GM23338 (cell line): Measurements from ENCODE around the gene MAPK7. TPM values are rescaled to one million over a fixed set of nuclear protein-coding genes. Genes with fewer than 3 reads are reported as not detected.

Source experiments
- ATAC-seq: fragments of 200-7000 bp; cut with Tn5 transposase; 3 replicates; pipeline ENCODE4 v1.9.1; 2020
- DNase-seq: peaks from one replicate; pipeline ENCODE4 v3.0.0-alpha.2; 2015; ENCODE audit warnings: low spot score
- H2AFZ ChIP-seq: fragments of 200-600 bp; sonication (generic); 2 replicates; pipeline ENCODE4 v1.8.0; 2016; ENCODE audit warnings: antibody characterized with exemption, mild to moderate bottlenecking, moderate library complexity
- H3F3A ChIP-seq: fragments of 200-600 bp; sonication (generic); replicated peaks from 2 replicates; pipeline ENCODE4 v1.8.0; 2017; ENCODE audit warnings: antibody characterized with exemption, mixed run types, low read depth
- H3K27ac ChIP-seq: fragments of 200-600 bp; sonication (generic); 2 replicates; pipeline ENCODE4 v1.6.1; 2016; ENCODE audit warnings: low read depth
- H3K27me3 ChIP-seq: fragments of 200-600 bp; sonication (generic); 2 replicates; pipeline ENCODE4 v1.8.0; 2016; ENCODE audit warnings: mild to moderate bottlenecking, mixed run types, moderate library complexity; ENCODE audit not compliant: insufficient read depth
- H3K36me3 ChIP-seq: fragments of 200-600 bp; sonication (generic); 2 replicates; pipeline ENCODE4 v1.8.0; 2016; ENCODE audit warnings: mild to moderate bottlenecking; ENCODE audit not compliant: insufficient read depth
- H3K4me1 ChIP-seq: fragments of 200-600 bp; sonication (generic); 2 replicates; pipeline ENCODE4 v1.8.0; 2016; ENCODE audit warnings: mild to moderate bottlenecking, moderate library complexity; ENCODE audit not compliant: insufficient read depth
- H3K4me2 ChIP-seq: fragments of 200-600 bp; sonication (generic); 2 replicates; pipeline ENCODE4 v1.7.1; 2017; ENCODE audit warnings: mixed run types
- H3K4me3 ChIP-seq: fragments of 200-600 bp; sonication (generic); 2 replicates; pipeline ENCODE4 v1.6.1; 2016; ENCODE audit warnings: mixed run types
- H3K79me2 ChIP-seq: fragments of 200-600 bp; sonication (generic); replicated peaks from 2 replicates; pipeline ENCODE4 v1.8.0; 2017; ENCODE audit warnings: mild to moderate bottlenecking; ENCODE audit not compliant: insufficient read depth
- H3K9me2 ChIP-seq: fragments of 200-600 bp; sonication (generic); 2 replicates; pipeline ENCODE4 v1.8.0; 2017; ENCODE audit not compliant: insufficient read depth
- H4K20me1 ChIP-seq: fragments of 200-600 bp; sonication (generic); replicated peaks from 2 replicates; pipeline ENCODE4 v1.8.0; 2017; ENCODE audit warnings: mild to moderate bottlenecking; ENCODE audit not compliant: insufficient read depth
- H3K27ac Mint-ChIP-seq: 2 replicates; pipeline ENCODE4 v1.8.0; 2020; ENCODE audit warnings: inconsistent platforms, mild to moderate bottlenecking, moderate library complexity, mixed read lengths
- H3K27me3 Mint-ChIP-seq: 3 replicates; pipeline ENCODE4 v1.8.0; 2022; ENCODE audit warnings: low read depth, mild to moderate bottlenecking, moderate library complexity, mixed read lengths, inconsistent platforms; ENCODE audit not compliant: insufficient read depth, poor library complexity
- H3K36me3 Mint-ChIP-seq: 3 replicates; pipeline ENCODE4 v1.8.0; 2021; ENCODE audit warnings: low read depth, mild to moderate bottlenecking, inconsistent platforms, moderate library complexity, mixed read lengths
- H3K4me1 Mint-ChIP-seq: 3 replicates; pipeline ENCODE4 v1.8.0; 2020; ENCODE audit warnings: mild to moderate bottlenecking, inconsistent platforms, mixed read lengths
- H3K4me3 Mint-ChIP-seq: 3 replicates; pipeline ENCODE4 v1.8.0; 2021; ENCODE audit warnings: moderate library complexity, mild to moderate bottlenecking, inconsistent platforms, mixed read lengths
- H3K9me3 Mint-ChIP-seq: 3 replicates; pipeline ENCODE4 v1.8.0; 2020; ENCODE audit warnings: moderate library complexity, mild to moderate bottlenecking, inconsistent platforms, mixed read lengths
- CREB1 ChIP-seq: fragments of 250-450 bp; sonication (Bioruptor Pico); IDR thresholded peaks from 2 replicates; pipeline ENCODE4 v1.5.0; 2020; ENCODE audit warnings: low read depth, mild to moderate bottlenecking, moderate library complexity
- EZH2 ChIP-seq: fragments of 200-600 bp; sonication (generic); IDR thresholded peaks from one replicate; pipeline ENCODE4 v1.8.0; 2017; ENCODE audit warnings: antibody characterized with exemption, mild to moderate bottlenecking, low read depth; ENCODE audit not compliant: unreplicated experiment
- EZH2phosphoT487 ChIP-seq: fragments of 200-600 bp; sonication (generic); IDR thresholded peaks from one replicate; pipeline ENCODE4 v1.8.1; 2018; ENCODE audit warnings: antibody characterized with exemption; ENCODE audit not compliant: unreplicated experiment
- JUNB ChIP-seq: IDR thresholded peaks from one replicate; pipeline ENCODE4 v1.6.1; 2016; ENCODE audit warnings: antibody characterized with exemption; ENCODE audit not compliant: unreplicated experiment
- NANOG ChIP-seq: IDR thresholded peaks from 2 replicates; pipeline ENCODE4 v1.6.1; 2016; ENCODE audit warnings: antibody characterized with exemption, borderline replicate concordance
- POLR2AphosphoS5 ChIP-seq: IDR thresholded peaks from 2 replicates; pipeline ENCODE4 v1.6.1; 2016; ENCODE audit warnings: antibody characterized with exemption, low read depth
- STAT1 ChIP-seq: IDR thresholded peaks from one replicate; pipeline ENCODE4 v1.6.1; 2016; ENCODE audit warnings: antibody characterized with exemption; ENCODE audit not compliant: unreplicated experiment
- ZNF114 ChIP-seq: fragments of 250-450 bp; sonication (Bioruptor Pico); IDR thresholded peaks from 2 replicates; pipeline ENCODE4 v1.5.0; 2020; ENCODE audit warnings: mild to moderate bottlenecking, moderate library complexity
- ZNF331 ChIP-seq: fragments of 250-450 bp; sonication (Bioruptor Pico); IDR thresholded peaks from 2 replicates; pipeline ENCODE4 v1.5.0; 2020; ENCODE audit warnings: low read depth, mild to moderate bottlenecking, moderate library complexity
- ZNF462 ChIP-seq: fragments of 250-450 bp; sonication (Bioruptor Pico); IDR thresholded peaks from 2 replicates; pipeline ENCODE4 v1.5.0; 2020; ENCODE audit warnings: mild to moderate bottlenecking, moderate library complexity
- polyA plus RNA-seq: library from polyadenylated mRNA; unstranded; fragments of >200 nt; fragmentation: Nextera tagmentation; extraction: Ambion mirVana; gene quantifications from 2 replicates; pipeline ENCODE4 v1.2.1, GENCODE V29; 2016
- total RNA-seq: library from RNA; depleted of rRNA; stranded (reverse); fragments of >200 nt; shearing (Covaris generic); gene quantifications from 2 replicates; pipeline ENCODE4 v1.2.3, GENCODE V29; 2014
- TF ChIP-seq, protein P1 (sequence below): IDR thresholded peaks from 2 replicates; pipeline ENCODE4 v1.6.1; 2016; ENCODE audit warnings: antibody characterized with exemption
- TF ChIP-seq, protein P2 (sequence below), 2 experiments: fragments of 200-600 bp in 1 of 2; sonication (generic) in 1 of 2; conservative IDR thresholded peaks; 2 replicates each; pipeline versions ENCODE4 v1.5.1 to v1.6.1; 2016 to 2017; ENCODE audit warnings: antibody characterized with exemption in 2 of 2, low read depth in 2 of 2, mild to moderate bottlenecking in 2 of 2, moderate library complexity in 1 of 2
- TF ChIP-seq, protein P3 (sequence below): IDR thresholded peaks from one replicate; pipeline ENCODE4 v1.6.1; 2018; ENCODE audit warnings: antibody characterized with exemption; ENCODE audit not compliant: unreplicated experiment

The MAPK7 gene
- total and polyA plus RNA-seq, 2 experiments from 2014 or later: 15.5 to 53.1 TPM

DNA sequence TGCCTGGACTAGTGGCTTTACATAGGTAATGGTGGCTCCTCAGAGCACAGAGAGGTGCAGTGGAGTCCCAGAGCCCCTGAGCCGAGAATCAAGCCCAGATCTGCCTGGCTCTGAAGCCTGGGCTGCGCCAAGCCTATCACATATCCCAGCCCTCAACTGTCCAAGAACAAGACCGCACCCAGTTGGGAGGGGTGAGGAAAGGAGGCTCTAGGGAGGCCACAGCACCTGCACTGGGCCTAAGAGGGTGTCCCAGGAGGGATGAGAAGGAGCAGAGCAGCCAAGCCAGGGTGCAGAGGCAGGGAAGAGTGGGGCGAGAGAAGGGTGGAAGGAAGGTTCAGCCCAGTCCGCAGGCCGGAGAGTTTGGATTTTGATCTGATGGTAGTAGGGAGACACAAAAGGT lies 31.8 kb downstream of the MAPK7 start:
- no peak overlapping the region for H3K4me2 ChIP-seq
- peak overlapping the region; percentile 90; the same call in 1 of the 2 replicates for H2AFZ ChIP-seq
- H3K4me3 Mint-ChIP-seq: no peak overlapping the region
- H3K4me1 Mint-ChIP-seq: peaks cover 17% of the 10 kb centered on the region
- H3K27ac ChIP-seq: no peak overlapping the region
- H3K36me3 ChIP-seq: no peaks in the 10 kb centered on the region
- no peaks in the 10 kb centered on the region for H4K20me1 ChIP-seq
- peaks cover 16% of the 10 kb centered on the region for H3K27me3 Mint-ChIP-seq
- no peaks in the 10 kb centered on the region for H3K9me3 Mint-ChIP-seq
- H3K27me3 ChIP-seq: no peaks in the 10 kb centered on the region
- no peak overlapping the region for H3K4me3 ChIP-seq
- TF ChIP-seq JUNB (no peak), EZH2 (no peak), ZNF114 (CRISPR knock-in tag) (no peak), EZH2phosphoT487 (no peak), ZNF331 (CRISPR knock-in tag) (no peak), CREB1 (CRISPR knock-in tag) (no peak), ZNF462 (CRISPR knock-in tag) (no peak), STAT1 (no peak), NANOG (no peak), POLR2AphosphoS5 (no peak)
- TF ChIP-seq, protein P1, sequence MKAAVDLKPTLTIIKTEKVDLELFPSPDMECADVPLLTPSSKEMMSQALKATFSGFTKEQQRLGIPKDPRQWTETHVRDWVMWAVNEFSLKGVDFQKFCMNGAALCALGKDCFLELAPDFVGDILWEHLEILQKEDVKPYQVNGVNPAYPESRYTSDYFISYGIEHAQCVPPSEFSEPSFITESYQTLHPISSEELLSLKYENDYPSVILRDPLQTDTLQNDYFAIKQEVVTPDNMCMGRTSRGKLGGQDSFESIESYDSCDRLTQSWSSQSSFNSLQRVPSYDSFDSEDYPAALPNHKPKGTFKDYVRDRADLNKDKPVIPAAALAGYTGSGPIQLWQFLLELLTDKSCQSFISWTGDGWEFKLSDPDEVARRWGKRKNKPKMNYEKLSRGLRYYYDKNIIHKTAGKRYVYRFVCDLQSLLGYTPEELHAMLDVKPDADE: no peak
- TF ChIP-seq, protein P2, sequence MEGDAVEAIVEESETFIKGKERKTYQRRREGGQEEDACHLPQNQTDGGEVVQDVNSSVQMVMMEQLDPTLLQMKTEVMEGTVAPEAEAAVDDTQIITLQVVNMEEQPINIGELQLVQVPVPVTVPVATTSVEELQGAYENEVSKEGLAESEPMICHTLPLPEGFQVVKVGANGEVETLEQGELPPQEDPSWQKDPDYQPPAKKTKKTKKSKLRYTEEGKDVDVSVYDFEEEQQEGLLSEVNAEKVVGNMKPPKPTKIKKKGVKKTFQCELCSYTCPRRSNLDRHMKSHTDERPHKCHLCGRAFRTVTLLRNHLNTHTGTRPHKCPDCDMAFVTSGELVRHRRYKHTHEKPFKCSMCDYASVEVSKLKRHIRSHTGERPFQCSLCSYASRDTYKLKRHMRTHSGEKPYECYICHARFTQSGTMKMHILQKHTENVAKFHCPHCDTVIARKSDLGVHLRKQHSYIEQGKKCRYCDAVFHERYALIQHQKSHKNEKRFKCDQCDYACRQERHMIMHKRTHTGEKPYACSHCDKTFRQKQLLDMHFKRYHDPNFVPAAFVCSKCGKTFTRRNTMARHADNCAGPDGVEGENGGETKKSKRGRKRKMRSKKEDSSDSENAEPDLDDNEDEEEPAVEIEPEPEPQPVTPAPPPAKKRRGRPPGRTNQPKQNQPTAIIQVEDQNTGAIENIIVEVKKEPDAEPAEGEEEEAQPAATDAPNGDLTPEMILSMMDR (conservative IDR thresholded peaks at IDR 0.05; ENCODE audit: low read depth in 2 of 2): no peak
- TF ChIP-seq, protein P3, sequence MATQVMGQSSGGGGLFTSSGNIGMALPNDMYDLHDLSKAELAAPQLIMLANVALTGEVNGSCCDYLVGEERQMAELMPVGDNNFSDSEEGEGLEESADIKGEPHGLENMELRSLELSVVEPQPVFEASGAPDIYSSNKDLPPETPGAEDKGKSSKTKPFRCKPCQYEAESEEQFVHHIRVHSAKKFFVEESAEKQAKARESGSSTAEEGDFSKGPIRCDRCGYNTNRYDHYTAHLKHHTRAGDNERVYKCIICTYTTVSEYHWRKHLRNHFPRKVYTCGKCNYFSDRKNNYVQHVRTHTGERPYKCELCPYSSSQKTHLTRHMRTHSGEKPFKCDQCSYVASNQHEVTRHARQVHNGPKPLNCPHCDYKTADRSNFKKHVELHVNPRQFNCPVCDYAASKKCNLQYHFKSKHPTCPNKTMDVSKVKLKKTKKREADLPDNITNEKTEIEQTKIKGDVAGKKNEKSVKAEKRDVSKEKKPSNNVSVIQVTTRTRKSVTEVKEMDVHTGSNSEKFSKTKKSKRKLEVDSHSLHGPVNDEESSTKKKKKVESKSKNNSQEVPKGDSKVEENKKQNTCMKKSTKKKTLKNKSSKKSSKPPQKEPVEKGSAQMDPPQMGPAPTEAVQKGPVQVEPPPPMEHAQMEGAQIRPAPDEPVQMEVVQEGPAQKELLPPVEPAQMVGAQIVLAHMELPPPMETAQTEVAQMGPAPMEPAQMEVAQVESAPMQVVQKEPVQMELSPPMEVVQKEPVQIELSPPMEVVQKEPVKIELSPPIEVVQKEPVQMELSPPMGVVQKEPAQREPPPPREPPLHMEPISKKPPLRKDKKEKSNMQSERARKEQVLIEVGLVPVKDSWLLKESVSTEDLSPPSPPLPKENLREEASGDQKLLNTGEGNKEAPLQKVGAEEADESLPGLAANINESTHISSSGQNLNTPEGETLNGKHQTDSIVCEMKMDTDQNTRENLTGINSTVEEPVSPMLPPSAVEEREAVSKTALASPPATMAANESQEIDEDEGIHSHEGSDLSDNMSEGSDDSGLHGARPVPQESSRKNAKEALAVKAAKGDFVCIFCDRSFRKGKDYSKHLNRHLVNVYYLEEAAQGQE: no peak
- DNase-seq (no peak), ATAC-seq (no peak)
- H3K9me2 ChIP-seq: no peaks in the 10 kb centered on the region
- H3K4me1 ChIP-seq: peaks cover 15% of the 10 kb centered on the region
- H3F3A ChIP-seq: no peaks in the 10 kb centered on the region
- H3K27ac Mint-ChIP-seq: no peak overlapping the region
- H3K79me2 ChIP-seq: no peaks in the 10 kb centered on the region
- H3K36me3 Mint-ChIP-seq: no peaks in the 10 kb centered on the region
